Activated naive CD4-positive, alpha-beta T cell treated with anti-CD3 and anti-CD28 coated beads, Interleukin-2, amount 10 ng/mL, durations not matched to agents 7 days and 5 days (primary cell): ENCODE measurements around the gene STK39.

Source experiments
- CTCF ChIA-PET: fragments of 350-600 bp; sonication (Branson Sonifier 250); formaldehyde crosslinking; loops from one replicate; lab custom pipeline; 2021; ENCODE audit warnings: antibody characterized with exemption; lab: Charles Lee
- DNase-seq: peaks from one replicate; pipeline ENCODE4 v3.0.0-alpha.2; 2020
- H3K27ac Mint-ChIP-seq: one replicate; pipeline ENCODE4 v1.8.0; 2021; ENCODE audit warnings: mild to moderate bottlenecking, moderate library complexity, mixed read lengths
- H3K27me3 Mint-ChIP-seq: one replicate; pipeline ENCODE4 v1.8.0; 2021; ENCODE audit warnings: mild to moderate bottlenecking, mixed read lengths
- H3K36me3 Mint-ChIP-seq: one replicate; pipeline ENCODE4 v1.8.0; 2021; ENCODE audit warnings: mixed read lengths
- H3K4me1 Mint-ChIP-seq: one replicate; pipeline ENCODE4 v1.8.0; 2021; ENCODE audit warnings: mixed read lengths
- H3K4me3 Mint-ChIP-seq: one replicate; pipeline ENCODE4 v1.8.0; 2021; ENCODE audit warnings: mild to moderate bottlenecking, moderate library complexity, mixed read lengths
- H3K9me3 Mint-ChIP-seq: one replicate; pipeline ENCODE4 v1.8.0; 2021; ENCODE audit warnings: mixed read lengths

The STK39 gene

GRCh38 chr2:168233726-168234406 lies 13.5 kb downstream of the STK39 start:
- Mint-ChIP-seq H3K27me3 (no peaks in the 10 kb centered on the region), H3K4me3 (no peak overlapping the region), H3K36me3 (peaks cover 29% of the 10 kb centered on the region), H3K4me1 (peaks cover 22% of the 10 kb centered on the region), H3K9me3 (peaks cover 9% of the 10 kb centered on the region), H3K27ac (peak overlapping the region; percentile 13)
- CTCF ChIA-PET, result no interaction called here
- DNase-seq, result no peak

GRCh38 chr2:168233166-168233565 lies 14.2 kb downstream of the STK39 start:
- no peak overlapping the region for H3K4me3 Mint-ChIP-seq
- H3K36me3 Mint-ChIP-seq, result peaks cover 28% of the 10 kb centered on the region
- H3K9me3 Mint-ChIP-seq, result peaks cover 9% of the 10 kb centered on the region
- no peak overlapping the region for H3K27ac Mint-ChIP-seq
- no peak for DNase-seq
- H3K4me1 Mint-ChIP-seq, result peaks cover 21% of the 10 kb centered on the region
- CTCF ChIA-PET, result no interaction called here
- no peaks in the 10 kb centered on the region for H3K27me3 Mint-ChIP-seq

- Mint-ChIP-seq H3K4me3 (no peak overlapping the region), H3K27ac (no peak overlapping the region), H3K27me3 (no peaks in the 10 kb centered on the region), H3K4me1 (peaks cover 15% of the 10 kb centered on the region), H3K36me3 (peaks cover 17% of the 10 kb centered on the region), H3K9me3 (peaks cover 5% of the 10 kb centered on the region)
- CTCF ChIA-PET, result interaction anchor here (0.8 to 1.0 kb wide), 2 partner anchors 11 to 71 kb away, joined by 3 read pairs; no protein-coding TSS in a partner anchor
- no peak for DNase-seq
Measured at GRCh38 chr2:168231609-168232241, 15.7 kb downstream of the STK39 start.

- Mint-ChIP-seq H3K27me3 (no peaks in the 10 kb centered on the region), H3K27ac (no peak overlapping the region), H3K4me3 (no peak overlapping the region), H3K36me3 (peaks cover 17% of the 10 kb centered on the region), H3K4me1 (peaks cover 13% of the 10 kb centered on the region), H3K9me3 (peaks cover 5% of the 10 kb centered on the region)
- CTCF ChIA-PET, result no interaction called here
- no peak for DNase-seq
Measured at GRCh38 chr2:168230389-168230788, 17.0 kb downstream of the STK39 start.

- H3K27me3 Mint-ChIP-seq, result no peaks in the 10 kb centered on the region
- DNase-seq, result no peak
- CTCF ChIA-PET, result no interaction called here
- H3K4me1 Mint-ChIP-seq, result peaks cover 9% of the 10 kb centered on the region
- H3K27ac Mint-ChIP-seq, result no peak overlapping the region
- peaks cover 9% of the 10 kb centered on the region for H3K36me3 Mint-ChIP-seq
- no peaks in the 10 kb centered on the region for H3K9me3 Mint-ChIP-seq
- no peak overlapping the region for H3K4me3 Mint-ChIP-seq
Measured at GRCh38 chr2:168224346-168224745, 23.0 kb downstream of the STK39 start.

GRCh38 chr2:168222088-168222487 lies 25.3 kb downstream of the STK39 start:
- H3K27ac Mint-ChIP-seq, result no peak overlapping the region
- no peak for DNase-seq
- peaks cover 9% of the 10 kb centered on the region for H3K36me3 Mint-ChIP-seq
- H3K27me3 Mint-ChIP-seq, result no peaks in the 10 kb centered on the region
- CTCF ChIA-PET, result no interaction called here
- H3K4me3 Mint-ChIP-seq, result no peak overlapping the region
- peaks cover 9% of the 10 kb centered on the region for H3K4me1 Mint-ChIP-seq
- H3K9me3 Mint-ChIP-seq, result no peaks in the 10 kb centered on the region

- no peak for DNase-seq
Measured at GRCh38 chr2:168220965-168221819, 26.2 kb downstream of the STK39 start.

GRCh38 chr2:168217920-168218319 lies 29.5 kb downstream of the STK39 start:
- Mint-ChIP-seq H3K9me3 (no peaks in the 10 kb centered on the region), H3K4me3 (no peak overlapping the region), H3K27ac (no peak overlapping the region), H3K36me3 (peaks cover 15% of the 10 kb centered on the region), H3K4me1 (peaks cover 4% of the 10 kb centered on the region), H3K27me3 (no peaks in the 10 kb centered on the region)
- CTCF ChIA-PET, result no interaction called here
- no peak for DNase-seq

More at GRCh38 chr2:168220965-168221819, 26.2 kb downstream of the STK39 start:
- Mint-ChIP-seq H3K36me3 (peaks cover 9% of the 10 kb centered on the region), H3K27ac (no peak overlapping the region), H3K27me3 (no peaks in the 10 kb centered on the region), H3K4me3 (no peak overlapping the region), H3K4me1 (peaks cover 9% of the 10 kb centered on the region), H3K9me3 (no peaks in the 10 kb centered on the region)
- CTCF ChIA-PET, result no interaction called here

GRCh38 chr2:168216351-168217005 lies 30.9 kb downstream of the STK39 start:
- CTCF ChIA-PET, result no interaction called here
- Mint-ChIP-seq H3K27me3 (no peaks in the 10 kb centered on the region), H3K27ac (no peak overlapping the region), H3K4me1 (peaks cover 19% of the 10 kb centered on the region), H3K36me3 (peaks cover 12% of the 10 kb centered on the region), H3K4me3 (no peak overlapping the region), H3K9me3 (no peaks in the 10 kb centered on the region)
- DNase-seq, result no peak

GRCh38 chr2:168215813-168216212 lies 31.6 kb downstream of the STK39 start:
- Mint-ChIP-seq H3K4me3 (no peak overlapping the region), H3K4me1 (peaks cover 21% of the 10 kb centered on the region), H3K27ac (no peak overlapping the region), H3K27me3 (no peaks in the 10 kb centered on the region), H3K9me3 (no peaks in the 10 kb centered on the region), H3K36me3 (peaks cover 10% of the 10 kb centered on the region)
- CTCF ChIA-PET, result no interaction called here
- DNase-seq, result no peak

- Mint-ChIP-seq H3K36me3 (peaks cover 13% of the 10 kb centered on the region), H3K9me3 (no peaks in the 10 kb centered on the region), H3K27ac (no peak overlapping the region), H3K4me3 (no peak overlapping the region), H3K27me3 (no peaks in the 10 kb centered on the region), H3K4me1 (peaks cover 37% of the 10 kb centered on the region)
- CTCF ChIA-PET, result no interaction called here
- DNase-seq, result no peak
Measured at GRCh38 chr2:168212866-168213265, 34.5 kb downstream of the STK39 start.

GRCh38 chr2:168212167-168212566 lies 35.2 kb downstream of the STK39 start:
- H3K36me3 Mint-ChIP-seq, result peaks cover 18% of the 10 kb centered on the region
- H3K4me3 Mint-ChIP-seq, result no peak overlapping the region
- no peaks in the 10 kb centered on the region for H3K9me3 Mint-ChIP-seq
- peak overlapping the region; percentile 66 for H3K27ac Mint-ChIP-seq
- H3K4me1 Mint-ChIP-seq, result peaks cover 40% of the 10 kb centered on the region
- no peak for DNase-seq
- H3K27me3 Mint-ChIP-seq, result no peaks in the 10 kb centered on the region
- CTCF ChIA-PET, result interaction anchor here (0.8 to 1.1 kb wide), 2 partner anchors 51 to 54 kb away, joined by 3 to 4 read pairs; no protein-coding TSS in a partner anchor

- peaks cover 19% of the 10 kb centered on the region for H3K36me3 Mint-ChIP-seq
- no peaks in the 10 kb centered on the region for H3K9me3 Mint-ChIP-seq
- no peak for DNase-seq
- H3K4me3 Mint-ChIP-seq, result no peak overlapping the region
- CTCF ChIA-PET, result interaction anchor here (0.8 to 1.1 kb wide), 2 partner anchors 51 to 54 kb away, joined by 3 to 4 read pairs; no protein-coding TSS in a partner anchor
- H3K27me3 Mint-ChIP-seq, result no peaks in the 10 kb centered on the region
- H3K27ac Mint-ChIP-seq, result peak overlapping the region; percentile 66
- H3K4me1 Mint-ChIP-seq, result peaks cover 40% of the 10 kb centered on the region
Measured at GRCh38 chr2:168211664-168212163, 35.7 kb downstream of the STK39 start.
